GM19351 (cell line): Measurements from ENCODE around the gene AKAP13.
A peak's percentile ranks its signal among the peaks of the same experiment; 100 is the strongest.
"Not testable (repeated sequence)": the region's sequence is repeated elsewhere in the genome, so short reads cannot be mapped to it uniquely, and the experiment has no call there.

Experiments
- ATAC-seq: cut with Tn5 transposase; IDR thresholded peaks from one replicate; pipeline ENCODE4 v1.9.1; 2021; ENCODE audit warnings: mild to moderate bottlenecking, moderate library complexity; ENCODE audit not compliant: unreplicated experiment

AKAP13 gene, protein sequence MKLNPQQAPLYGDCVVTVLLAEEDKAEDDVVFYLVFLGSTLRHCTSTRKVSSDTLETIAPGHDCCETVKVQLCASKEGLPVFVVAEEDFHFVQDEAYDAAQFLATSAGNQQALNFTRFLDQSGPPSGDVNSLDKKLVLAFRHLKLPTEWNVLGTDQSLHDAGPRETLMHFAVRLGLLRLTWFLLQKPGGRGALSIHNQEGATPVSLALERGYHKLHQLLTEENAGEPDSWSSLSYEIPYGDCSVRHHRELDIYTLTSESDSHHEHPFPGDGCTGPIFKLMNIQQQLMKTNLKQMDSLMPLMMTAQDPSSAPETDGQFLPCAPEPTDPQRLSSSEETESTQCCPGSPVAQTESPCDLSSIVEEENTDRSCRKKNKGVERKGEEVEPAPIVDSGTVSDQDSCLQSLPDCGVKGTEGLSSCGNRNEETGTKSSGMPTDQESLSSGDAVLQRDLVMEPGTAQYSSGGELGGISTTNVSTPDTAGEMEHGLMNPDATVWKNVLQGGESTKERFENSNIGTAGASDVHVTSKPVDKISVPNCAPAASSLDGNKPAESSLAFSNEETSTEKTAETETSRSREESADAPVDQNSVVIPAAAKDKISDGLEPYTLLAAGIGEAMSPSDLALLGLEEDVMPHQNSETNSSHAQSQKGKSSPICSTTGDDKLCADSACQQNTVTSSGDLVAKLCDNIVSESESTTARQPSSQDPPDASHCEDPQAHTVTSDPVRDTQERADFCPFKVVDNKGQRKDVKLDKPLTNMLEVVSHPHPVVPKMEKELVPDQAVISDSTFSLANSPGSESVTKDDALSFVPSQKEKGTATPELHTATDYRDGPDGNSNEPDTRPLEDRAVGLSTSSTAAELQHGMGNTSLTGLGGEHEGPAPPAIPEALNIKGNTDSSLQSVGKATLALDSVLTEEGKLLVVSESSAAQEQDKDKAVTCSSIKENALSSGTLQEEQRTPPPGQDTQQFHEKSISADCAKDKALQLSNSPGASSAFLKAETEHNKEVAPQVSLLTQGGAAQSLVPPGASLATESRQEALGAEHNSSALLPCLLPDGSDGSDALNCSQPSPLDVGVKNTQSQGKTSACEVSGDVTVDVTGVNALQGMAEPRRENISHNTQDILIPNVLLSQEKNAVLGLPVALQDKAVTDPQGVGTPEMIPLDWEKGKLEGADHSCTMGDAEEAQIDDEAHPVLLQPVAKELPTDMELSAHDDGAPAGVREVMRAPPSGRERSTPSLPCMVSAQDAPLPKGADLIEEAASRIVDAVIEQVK (N-terminal part only)

GRCh38 chr15:85380217-85380811 lies at the start of gene AKAP13:
TSS of gene AKAP13 (plus strand) at chr15:85380603. CDS start at chr15:85485721, 105,118 bp downstream.
- ATAC-seq, result peak; percentile 75

- ATAC-seq, result peak; percentile 66
Observed at GRCh38 chr15:85330901-85331588, 49.4 kb upstream of the AKAP13 start.

GRCh38 chr15:85331655-85332285 lies 48.6 kb upstream of the AKAP13 start:
- peak; percentile 6 for ATAC-seq

DNA sequence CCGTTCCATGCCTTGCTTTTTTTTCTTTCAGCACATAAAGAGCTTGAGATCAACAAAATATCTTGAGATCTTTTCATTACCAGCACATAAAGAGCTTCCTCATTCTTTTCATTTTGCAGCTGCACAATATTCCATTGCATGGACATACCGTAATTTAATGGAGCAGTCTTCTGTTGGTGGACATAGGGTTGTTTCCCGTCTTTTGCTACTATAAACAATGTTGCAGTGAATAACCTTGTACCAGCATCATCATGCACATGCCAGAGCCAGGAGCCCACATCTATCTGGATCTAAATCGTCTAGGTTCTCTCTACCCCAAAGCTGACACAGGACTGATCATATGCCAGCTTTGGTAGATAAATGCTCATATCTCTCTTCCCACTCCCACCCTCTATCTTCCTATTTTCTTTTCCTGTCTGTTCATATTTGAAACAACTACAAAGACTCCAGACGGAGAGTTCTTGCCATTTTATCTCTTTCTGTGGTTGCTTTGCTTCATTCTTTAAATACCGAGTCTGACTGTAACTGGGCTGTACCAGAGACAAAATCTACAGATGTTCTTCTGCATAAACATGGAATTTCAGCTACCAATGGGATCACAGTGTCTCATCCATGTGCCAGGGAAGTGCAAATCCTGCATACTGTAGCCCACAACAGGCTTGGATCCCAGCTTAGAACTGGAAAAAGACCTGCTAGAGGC lies 47.1 kb upstream of the AKAP13 start:
- ATAC-seq, result no peak

GRCh38 chr15:85334241-85334640 lies 46.2 kb upstream of the AKAP13 start:
- no peak for ATAC-seq

- no peak for ATAC-seq
Observed at GRCh38 chr15:85335193-85335942, 45.0 kb upstream of the AKAP13 start.

DNA sequence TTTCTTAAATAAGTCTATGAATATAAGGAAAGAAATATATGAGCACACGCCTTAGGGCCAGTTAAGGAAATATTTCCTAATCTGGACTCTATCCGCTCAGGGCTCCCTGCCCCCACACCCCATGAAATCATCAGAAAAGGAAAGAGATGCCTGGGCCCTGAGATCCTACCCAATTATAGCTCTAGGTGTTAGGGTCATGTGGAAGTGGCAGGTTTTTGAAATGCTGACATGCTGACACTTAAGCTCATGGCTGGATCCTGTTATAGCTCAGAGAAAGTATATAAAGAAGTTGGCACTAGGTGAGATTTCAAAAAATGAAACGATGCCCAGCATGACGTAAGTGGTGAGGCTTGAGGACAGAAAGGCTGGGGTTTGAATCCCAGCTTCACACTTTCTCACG lies 43.5 kb upstream of the AKAP13 start:
- no peak for ATAC-seq

DNA sequence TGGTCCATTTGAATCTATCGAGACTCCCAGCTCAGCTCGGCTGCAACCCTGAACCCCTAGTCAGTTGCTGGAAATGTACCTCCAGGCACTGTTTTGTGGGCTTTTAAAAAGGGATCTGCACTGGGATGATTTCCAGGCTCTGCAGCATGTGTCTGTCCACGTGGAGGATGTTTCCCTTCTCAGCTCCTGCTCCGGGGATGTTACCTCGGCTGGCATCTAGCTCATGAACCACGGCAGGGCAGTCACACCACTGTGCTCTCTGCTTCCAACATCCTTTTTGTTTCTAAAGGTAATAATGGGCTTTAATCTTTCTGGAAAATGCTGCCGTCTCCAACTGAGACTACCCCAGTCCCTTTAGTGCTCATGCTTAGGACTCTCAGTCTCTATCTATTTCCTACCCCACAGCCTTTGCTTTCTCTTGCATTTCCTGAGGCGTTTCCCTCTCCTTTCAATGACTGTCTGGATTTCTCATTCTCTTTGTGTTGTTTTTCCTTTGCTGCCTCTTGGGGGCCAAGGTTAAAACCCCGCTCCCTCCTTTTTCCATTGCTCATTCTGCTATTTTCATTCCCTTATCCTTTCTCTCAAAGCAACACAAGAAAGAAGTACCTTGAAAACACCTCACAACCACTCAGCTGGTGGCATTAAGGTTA lies 42.9 kb upstream of the AKAP13 start:
- no peak for ATAC-seq

GRCh38 chr15:85340321-85340665 lies 40.1 kb upstream of the AKAP13 start:
- no peak for ATAC-seq

- no peak for ATAC-seq
Observed at GRCh38 chr15:85340852-85341251, 39.6 kb upstream of the AKAP13 start.

DNA sequence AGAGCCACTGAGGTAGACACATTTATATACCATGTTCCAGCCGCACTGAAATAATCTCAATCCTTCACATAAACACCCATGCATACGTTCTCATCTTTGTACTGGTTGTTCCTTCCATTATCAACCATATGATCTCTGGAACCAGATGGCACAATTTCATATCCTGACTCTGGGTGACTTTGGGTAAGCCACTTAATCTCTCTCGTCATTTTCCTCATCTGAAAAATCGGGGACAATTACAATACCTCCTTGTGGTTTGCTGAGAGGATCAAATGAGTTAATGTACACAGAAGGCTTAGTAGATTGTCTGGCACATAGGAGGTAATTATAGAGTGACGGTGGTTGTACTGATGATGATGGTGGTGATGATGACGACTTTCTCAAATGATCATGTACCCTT lies 38.2 kb upstream of the AKAP13 start:
- not testable (repeated sequence) for ATAC-seq

GRCh38 chr15:85343443-85343842 lies 37.0 kb upstream of the AKAP13 start:
- not testable (repeated sequence) for ATAC-seq

GRCh38 chr15:85344241-85344640 lies 36.2 kb upstream of the AKAP13 start:
- ATAC-seq, result not testable (repeated sequence)

- ATAC-seq, result not testable (repeated sequence)
Observed at GRCh38 chr15:85344653-85345114, 35.7 kb upstream of the AKAP13 start.

- ATAC-seq, result not testable (repeated sequence)
Observed at GRCh38 chr15:85345196-85345918, 35.0 kb upstream of the AKAP13 start.

DNA sequence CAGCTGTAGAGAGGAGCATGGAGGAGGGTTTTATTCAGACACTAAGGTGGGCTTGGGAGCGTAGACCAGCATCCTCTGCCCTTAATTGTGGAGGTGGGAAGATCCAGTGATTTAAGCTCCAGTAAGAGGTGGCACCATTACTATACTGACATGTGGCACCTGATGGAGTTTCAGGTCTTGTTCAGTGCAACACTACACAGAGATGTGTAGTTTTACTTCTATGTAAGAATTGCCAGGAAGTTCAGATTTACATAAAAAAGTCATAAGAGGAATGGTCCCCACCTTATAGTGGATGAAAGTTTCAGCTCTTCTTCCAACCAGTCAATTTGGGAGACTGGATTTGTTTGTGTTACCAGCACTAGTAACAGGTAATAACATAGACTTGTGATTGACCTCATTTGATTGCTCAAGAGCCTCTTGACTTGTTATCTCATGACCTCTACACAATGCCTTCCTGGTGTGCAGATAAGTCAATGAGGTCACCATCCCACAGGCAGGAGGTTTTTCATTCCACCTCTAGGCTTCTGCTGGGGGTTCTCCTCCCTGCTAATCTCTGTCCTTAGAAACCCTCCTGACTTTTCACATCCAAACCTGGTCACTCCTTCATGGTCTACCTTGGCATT lies 33.8 kb upstream of the AKAP13 start:
- not testable (repeated sequence) for ATAC-seq
